ENCODE data around the gene CENPX.

CENPX gene

GRCh38 chr17:82021900-82022309 lies 773 bp downstream of the CENPX start:
- DNase-seq = no peak

GRCh38 chr17:82021107-82021899 lies 1.4 kb downstream of the CENPX start:
- DNase-seq = no peak

GRCh38 chr17:82020572-82021106 lies 2.0 kb downstream of the CENPX start:
- no peak for DNase-seq

- no peak for DNase-seq
Observed at GRCh38 chr17:82019690-82020571, 2.7 kb downstream of the CENPX start.

GRCh38 chr17:82018989-82019689 lies 3.5 kb downstream of the CENPX start:
- no peak for DNase-seq

GRCh38 chr17:82018152-82018988 lies 4.3 kb downstream of the CENPX start:
- DNase-seq = no peak

- no peak for DNase-seq
Observed at GRCh38 chr17:82017612-82018151, 5.0 kb downstream of the CENPX start.

- DNase-seq = no peak
Observed at GRCh38 chr17:82016875-82017459, 5.7 kb downstream of the CENPX start.

GRCh38 chr17:82016061-82016874 lies 6.4 kb downstream of the CENPX start:
- DNase-seq = no peak

- DNase-seq = no peak
Observed at GRCh38 chr17:82015311-82015971, 7.2 kb downstream of the CENPX start.

- no peak for DNase-seq
Observed at GRCh38 chr17:82014971-82015310, 7.7 kb downstream of the CENPX start.

- no peak for DNase-seq
Observed at GRCh38 chr17:82014432-82014831, 8.2 kb downstream of the CENPX start.

- DNase-seq = no peak
Observed at GRCh38 chr17:82013772-82014321, 8.8 kb downstream of the CENPX start.

- no peak for DNase-seq
Observed at GRCh38 chr17:82013341-82013740, 9.3 kb downstream of the CENPX start.

GRCh38 chr17:82012640-82013295 lies 9.9 kb downstream of the CENPX start:
- DNase-seq = no peak

- no peak for DNase-seq
Observed at GRCh38 chr17:82012261-82012639, 10.4 kb downstream of the CENPX start.

- DNase-seq = no peak
Observed at GRCh38 chr17:82011617-82012187, 11.0 kb downstream of the CENPX start.

GRCh38 chr17:82010575-82011525 lies 11.8 kb downstream of the CENPX start:
- no peak for DNase-seq

All from NCI-H2029 treated with DMSO at 0.1 percent for 48 hours (cell line).